Adrenal gland (tissue), 12 donors: ENCODE results near the gene DIPK1C. TPM values are rescaled to one million over a fixed set of nuclear protein-coding genes. Genes with fewer than 3 reads are reported as not detected.
A peak's percentile ranks its signal among the peaks of the same experiment; 100 is the strongest.

Experiments used
- DNase-seq, 7 donors: peaks; one replicate each; pipeline ENCODE4 v3.0.0-alpha.2; 2019 to 2020
- H3K27ac ChIP-seq, 5 donors: fragments of 200-600 bp; sonication (generic) in 4 of 5; 1 replicate in 3 of 5; 2 replicates in 2 of 5; pipeline versions ENCODE4 v1.5.1 to v1.8.0; 2016 to 2020; ENCODE audit warnings: mild to moderate bottlenecking in 1 of 5
- H3K27me3 ChIP-seq: fragments of 200-600 bp; 2 replicates; pipeline ENCODE4 v1.8.0; 2021
- H3K36me3 ChIP-seq, 2 donors: fragments of 200-600 bp; replicated peaks in 1 of 2; 1 replicate in 1 of 2; 2 replicates in 1 of 2; pipeline versions ENCODE4 v1.5.1 to v1.8.0; 2018 to 2022
- H3K4me1 ChIP-seq, 2 donors: fragments of 200-600 bp; replicated peaks in 1 of 2; 1 replicate in 1 of 2; 2 replicates in 1 of 2; pipeline versions ENCODE4 v1.5.1 to v1.8.0; 2018 to 2021
- H3K4me3 ChIP-seq, 4 donors: fragments of 200-600 bp; sonication (generic) in 3 of 4; one replicate each; pipeline ENCODE4 v1.5.1; 2016 to 2018
- H3K9me3 ChIP-seq, 3 donors: fragments of 200-600 bp; sonication (generic) in 1 of 3; replicated peaks in 1 of 3; 1 replicate in 2 of 3; 2 replicates in 1 of 3; pipeline versions ENCODE4 v1.5.1 to v1.8.0; 2016 to 2021
- POLR2A ChIP-seq, 2 donors: fragments of 450-650 bp; IDR thresholded peaks; one replicate each; pipeline ENCODE4 v1.6.1; 2017; ENCODE audit warnings: antibody characterized with exemption in 2 of 2, mild to moderate bottlenecking in 2 of 2, moderate library complexity in 1 of 2
- WGBS, 4 donors: extraction: QIAGEN DNeasy Blood & Tissue Kit in 2 of 4; methylation state at CpG; one replicate each; pipeline versions ENCODE4 v1.1.5 to v1.1.7; 2013 to 2017; 5-methylcytosine and 5-hydroxymethylcytosine counted together
- intact Hi-C, 2 donors: fragments of 100-400 bp; cut with DNase I; formaldehyde crosslinking; loops; one replicate each; pipeline versions ENCODE4 v1.14.1 to v1.15.0; 2022 to 2023
- polyA plus RNA-seq, 3 donors: library from polyadenylated mRNA; stranded (reverse); fragments of 200-250 nt in 2 of 3; fragments of 350-450 nt in 1 of 3; fragmentation: Illumina TruSeq in 1 of 3; extraction: RNeasy Lipid Tissue Mini Kit (QIAGEN cat#74804) in 1 of 3; gene quantifications; one replicate each; pipeline ENCODE4 v1.2.3, GENCODE V29; 2013 to 2014
- total RNA-seq, 9 donors: library from RNA; depleted of rRNA in 4 of 9; stranded (reverse); fragments of >200 nt in 4 of 9; fragments of 120-200 nt in 1 of 9; fragmentation: NEBNext Ultra II Directional in 1 of 9; extraction: Animal tissue kit (Norgen Biotek cat#: 25700) in 1 of 9; gene quantifications; one replicate each; pipeline versions ENCODE4 v1.1.0 to v1.2.4, GENCODE V29; 2013 to 2023
- TF ChIP-seq, protein P1 (sequence below), 6 experiments: fragments of 450-650 bp in 4 of 6; fragments of 200-600 bp in 2 of 6; sonication (generic) in 1 of 6; IDR thresholded peaks; 1 replicate in 5 of 6; 2 replicates in 1 of 6; pipeline versions ENCODE4 v1.5.1 to v1.8.0; 2016 to 2021; ENCODE audit warnings: antibody characterized with exemption in 6 of 6, mild to moderate bottlenecking in 2 of 6, moderate library complexity in 1 of 6
- donor health status: healthy with polysubstance abuse.
- donor health status: Bipolar disorder and iron deficiency.
- donor health status: DM: yes; HTN: yes; CAD: no.
- donor health status: DM: no; HTN: no; CAD: no.
- donor health status: DM: no; HTN: no; CAD: no.
- donor health status: DM: yes; HTN: yes; CAD: no.

DIPK1C gene
- total and polyA plus RNA-seq, 12 donors, result 0.17 to 0.37 (median 0.22) TPM; not detected in 9

DNA sequence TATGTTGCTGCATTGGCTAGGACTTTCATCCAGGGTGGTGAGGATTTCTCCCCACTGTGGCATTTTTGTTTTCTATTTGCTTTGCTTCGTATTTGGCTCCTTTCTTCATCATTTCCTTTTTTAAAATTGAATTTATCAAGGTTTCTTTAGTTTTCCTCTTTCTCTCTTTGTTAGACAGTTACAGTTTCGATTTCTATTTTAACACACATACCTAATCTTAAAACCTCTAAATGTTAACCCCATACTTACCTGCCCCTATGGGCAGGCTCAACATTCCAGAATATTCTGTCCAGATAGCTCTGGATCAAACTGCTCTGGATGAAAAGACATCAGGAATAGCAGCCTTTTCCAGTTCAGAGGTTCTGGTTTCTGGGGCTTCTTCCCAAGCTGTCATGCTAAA lies 49.2 kb downstream of the DIPK1C start:
- Histone ChIP-seq H3K9me3 (no peaks in the 10 kb centered on the region), H3K4me1 (no peaks in the 10 kb centered on the region), H3K4me3 (no peak overlapping the region), H3K27me3 (peaks cover 6% of the 10 kb centered on the region), H3K27ac (no peak overlapping the region), H3K36me3 (no peaks in the 10 kb centered on the region)
- intact Hi-C loops, result no loop called here
- TF ChIP-seq POLR2A (IDR thresholded peaks at IDR 0.05), result no peak
- TF ChIP-seq, protein P1, sequence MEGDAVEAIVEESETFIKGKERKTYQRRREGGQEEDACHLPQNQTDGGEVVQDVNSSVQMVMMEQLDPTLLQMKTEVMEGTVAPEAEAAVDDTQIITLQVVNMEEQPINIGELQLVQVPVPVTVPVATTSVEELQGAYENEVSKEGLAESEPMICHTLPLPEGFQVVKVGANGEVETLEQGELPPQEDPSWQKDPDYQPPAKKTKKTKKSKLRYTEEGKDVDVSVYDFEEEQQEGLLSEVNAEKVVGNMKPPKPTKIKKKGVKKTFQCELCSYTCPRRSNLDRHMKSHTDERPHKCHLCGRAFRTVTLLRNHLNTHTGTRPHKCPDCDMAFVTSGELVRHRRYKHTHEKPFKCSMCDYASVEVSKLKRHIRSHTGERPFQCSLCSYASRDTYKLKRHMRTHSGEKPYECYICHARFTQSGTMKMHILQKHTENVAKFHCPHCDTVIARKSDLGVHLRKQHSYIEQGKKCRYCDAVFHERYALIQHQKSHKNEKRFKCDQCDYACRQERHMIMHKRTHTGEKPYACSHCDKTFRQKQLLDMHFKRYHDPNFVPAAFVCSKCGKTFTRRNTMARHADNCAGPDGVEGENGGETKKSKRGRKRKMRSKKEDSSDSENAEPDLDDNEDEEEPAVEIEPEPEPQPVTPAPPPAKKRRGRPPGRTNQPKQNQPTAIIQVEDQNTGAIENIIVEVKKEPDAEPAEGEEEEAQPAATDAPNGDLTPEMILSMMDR (IDR thresholded peaks at IDR 0.05), result no peak
- 29 to 45% (median 34%) methylated on average over 2 of the region's 2 CpGs for WGBS, 4 donors
- DNase-seq, result no peak

DNA sequence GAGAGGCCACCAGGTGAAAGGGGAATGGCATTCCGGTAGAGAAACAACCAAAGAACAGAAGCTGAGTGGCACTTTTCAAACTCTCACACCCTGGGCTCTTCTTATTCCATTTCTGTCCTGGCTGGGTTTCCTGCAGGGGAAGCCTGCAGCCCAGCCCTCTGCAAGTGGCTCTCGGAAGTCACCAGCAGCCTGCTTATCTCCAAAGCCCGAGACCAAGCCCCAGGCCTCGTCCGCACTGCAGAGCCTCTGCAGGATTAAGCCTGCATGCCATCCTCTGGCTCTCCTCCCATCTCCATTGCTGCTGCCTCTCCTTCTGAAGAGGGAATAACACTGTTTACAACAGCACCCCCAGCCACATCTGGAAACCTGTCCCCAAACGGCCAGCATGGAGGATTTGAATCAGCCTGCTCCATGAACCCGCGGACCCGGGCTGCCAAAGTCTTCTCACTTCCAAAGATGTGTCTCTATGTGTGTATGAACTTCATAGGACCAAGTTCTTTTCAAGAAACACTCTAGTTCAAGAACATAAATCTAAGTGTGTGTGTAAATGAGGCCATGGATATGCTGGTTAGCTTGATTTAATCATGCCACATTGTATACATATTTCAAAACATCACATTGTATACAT lies 54.2 kb downstream of the DIPK1C start:
- Histone ChIP-seq H3K4me1 (peaks cover 0 to 4% of the 10 kb centered on the region in 2 donors), H3K27ac (no peak overlapping the region), H3K36me3 (no peaks in the 10 kb centered on the region), H3K27me3 (no peaks in the 10 kb centered on the region), H3K9me3 (no peaks in the 10 kb centered on the region), H3K4me3 (no peak overlapping the region)
- WGBS, 4 donors, result 79 to 87% (median 85%) methylated on average over 9 of the region's 9 CpGs
- no peak for DNase-seq
- intact Hi-C loops, result no loop called here
- no peak for TF ChIP-seq POLR2A (IDR thresholded peaks at IDR 0.05)
- TF ChIP-seq, protein P1 (IDR thresholded peaks at IDR 0.05), result no peak

DNA sequence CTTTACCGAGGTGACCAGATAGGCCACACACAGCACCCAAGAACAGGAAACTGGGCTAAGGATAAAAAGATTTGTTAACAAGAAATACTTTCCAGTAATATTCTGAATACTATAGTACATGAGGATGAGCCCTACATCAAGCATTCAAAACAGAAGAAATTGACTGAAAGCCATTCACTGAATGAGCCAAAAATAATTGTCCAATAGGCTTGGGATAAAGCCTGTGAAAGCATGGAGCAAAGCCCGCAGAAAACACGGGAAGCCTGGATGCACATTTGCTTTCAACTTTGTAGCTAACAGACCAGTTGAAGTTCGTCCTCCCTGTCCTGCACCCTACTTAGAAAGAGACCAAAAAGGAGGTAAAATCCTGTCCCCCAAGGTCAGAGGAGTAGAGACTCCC lies 56.3 kb downstream of the DIPK1C start:
- no peak overlapping the region for H3K27ac ChIP-seq
- H3K4me3 ChIP-seq, result no peak overlapping the region
- no peaks in the 10 kb centered on the region for H3K9me3 ChIP-seq
- H3K36me3 ChIP-seq, result no peaks in the 10 kb centered on the region
- intact Hi-C loops, result no loop called here
- no peaks in the 10 kb centered on the region for H3K27me3 ChIP-seq
- peaks cover 0 to 17% of the 10 kb centered on the region in 2 donors for H3K4me1 ChIP-seq
- no peak for DNase-seq
- no peak for TF ChIP-seq POLR2A (IDR thresholded peaks at IDR 0.05)
- TF ChIP-seq, protein P1 (IDR thresholded peaks at IDR 0.05), result no peak
- 67 to 74% (median 72%) methylated on average over 4 of the region's 4 CpGs for WGBS, 4 donors

DNA sequence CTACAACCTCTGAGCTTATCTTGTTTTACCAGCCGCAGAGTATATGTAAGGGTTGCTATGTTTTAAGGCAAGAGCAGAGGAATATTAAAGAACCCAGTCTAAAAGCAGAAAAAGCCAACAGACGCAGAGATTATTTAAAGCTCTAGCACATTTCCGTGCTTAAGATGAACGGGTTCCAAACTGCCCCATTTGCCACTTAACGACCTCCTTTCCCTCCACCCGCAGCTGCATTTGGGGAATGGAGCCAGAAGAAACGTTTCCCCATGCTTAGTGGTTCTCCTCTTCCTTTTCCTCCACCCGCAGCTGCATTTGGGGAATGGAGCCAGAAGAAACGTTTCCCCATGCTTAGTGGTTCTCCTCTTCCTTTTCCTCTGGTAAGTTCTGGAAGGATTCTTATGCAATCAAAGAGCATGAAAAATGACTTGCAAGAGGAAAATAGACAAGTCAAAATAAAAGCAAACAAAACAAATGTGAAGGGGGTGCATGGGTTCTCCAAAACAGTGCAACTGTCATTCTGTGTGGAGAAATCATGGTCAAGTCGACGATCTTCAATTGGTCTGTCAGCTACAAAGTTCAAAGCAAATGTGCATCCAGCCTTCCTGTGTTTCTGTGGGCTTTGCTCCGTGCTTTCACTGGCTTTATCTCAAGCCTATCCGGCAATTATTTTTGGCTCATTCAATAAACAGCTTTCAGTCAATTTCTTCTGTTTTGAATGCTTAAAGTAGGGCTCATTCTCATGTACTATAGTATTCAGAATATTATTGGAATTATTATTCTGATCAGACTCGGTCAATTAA lies 57.8 kb downstream of the DIPK1C start:
- H3K36me3 ChIP-seq, result no peaks in the 10 kb centered on the region
- TF ChIP-seq, protein P1 (IDR thresholded peaks at IDR 0.05), result no peak
- no peak for TF ChIP-seq POLR2A (IDR thresholded peaks at IDR 0.05)
- no peaks in the 10 kb centered on the region for H3K27me3 ChIP-seq
- intact Hi-C loops, result no loop called here
- 43 to 50% (median 47%) methylated on average over 14 of the region's 14 CpGs for WGBS, 4 donors
- peak in 4 of 7 donors; percentile 13 to 57 (median 38) for DNase-seq
- H3K27ac ChIP-seq, result peak overlapping the region in 3 of 5 donors; percentile 22 to 45 (median 25)
- H3K4me3 ChIP-seq, result no peak overlapping the region
- H3K4me1 ChIP-seq, result peaks cover 0 to 18% of the 10 kb centered on the region in 2 donors
- H3K9me3 ChIP-seq, result no peaks in the 10 kb centered on the region
